Measurements from ENCODE around the gene MCM5.
"Not testable (repeated sequence)": the region's sequence is repeated elsewhere in the genome, so short reads cannot be mapped to it uniquely, and the experiment has no call there.

MCM5 gene

GRCh38 chr22:35399678-35400500, at the start of gene MCM5:
Gene MCM5 (plus strand): TSS chr22:35400140. CDS start chr22:35400439, 299 bp downstream.
- DNase-seq = peak; percentile 46 to 85

GRCh38 chr22:35350539-35351503, 49.1 kb upstream of the MCM5 start:
- DNase-seq = peak; percentile 9 to 59

DNA sequence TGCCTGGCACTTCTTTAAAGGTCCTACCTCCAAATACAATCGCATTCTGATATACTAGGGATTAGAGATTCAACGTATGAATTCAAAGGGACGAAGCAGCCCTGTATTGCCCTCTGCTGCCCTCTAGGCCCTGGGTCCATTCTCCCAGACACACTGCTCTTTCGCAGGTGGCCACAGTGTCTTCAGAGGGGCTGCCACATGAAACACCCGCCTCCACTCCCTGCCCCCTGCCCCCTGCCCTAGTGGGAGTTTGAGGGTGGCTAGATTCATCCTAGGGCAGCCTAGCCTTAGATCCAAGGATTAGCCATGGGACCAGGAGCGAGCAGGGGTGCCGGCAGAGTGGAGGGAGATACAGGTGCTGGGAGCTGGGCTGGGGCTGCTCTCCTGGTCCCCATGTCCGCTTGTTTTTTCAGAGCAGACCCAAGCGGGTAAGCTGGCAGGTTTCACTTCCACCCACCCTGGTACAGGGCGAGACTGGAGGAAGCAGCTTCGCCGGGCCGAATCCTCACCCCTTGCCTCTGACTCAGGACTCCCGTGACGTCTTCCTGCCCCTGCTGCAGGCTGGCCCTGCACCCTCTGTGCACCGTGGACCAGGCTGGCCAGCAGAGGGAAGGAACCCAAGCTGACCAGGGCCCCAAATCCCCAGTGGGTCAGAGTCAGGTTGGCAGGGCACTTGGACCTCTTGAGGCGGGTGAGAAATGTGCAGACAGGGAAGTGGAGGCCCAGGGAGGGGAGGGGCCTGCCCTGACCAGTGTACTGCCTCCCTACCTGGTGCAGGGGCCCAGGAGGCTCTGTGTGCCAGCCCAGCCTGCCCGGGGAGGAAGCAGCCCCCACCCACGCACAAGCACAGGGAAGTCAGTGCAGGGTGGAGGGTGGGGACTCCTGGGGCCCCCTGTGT, 47.5 kb upstream of the MCM5 start:
- no peak for DNase-seq

- no peak for DNase-seq
Observed at GRCh38 chr22:35353318-35353717, 46.6 kb upstream of the MCM5 start.

DNA sequence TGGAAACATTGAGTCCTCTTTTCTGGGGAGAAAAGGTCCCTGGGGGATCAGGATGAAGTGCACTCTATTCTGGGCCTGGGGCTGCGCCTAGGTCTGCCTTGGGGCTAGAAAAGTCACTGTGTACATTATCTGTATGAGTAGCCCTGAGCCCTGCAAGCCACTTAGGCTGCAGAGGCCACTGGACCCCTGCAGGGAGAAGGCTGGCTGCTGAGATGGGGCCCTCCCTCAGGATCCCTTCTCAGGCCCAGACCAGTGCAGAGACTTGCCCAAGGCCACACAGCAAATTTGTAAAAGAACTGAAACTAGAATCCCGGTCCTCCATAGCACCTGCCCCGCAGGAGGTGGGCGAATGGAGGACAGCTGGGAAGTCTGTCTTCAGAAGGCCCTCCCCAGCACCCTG, 45.9 kb upstream of the MCM5 start:
- no peak for DNase-seq

DNA sequence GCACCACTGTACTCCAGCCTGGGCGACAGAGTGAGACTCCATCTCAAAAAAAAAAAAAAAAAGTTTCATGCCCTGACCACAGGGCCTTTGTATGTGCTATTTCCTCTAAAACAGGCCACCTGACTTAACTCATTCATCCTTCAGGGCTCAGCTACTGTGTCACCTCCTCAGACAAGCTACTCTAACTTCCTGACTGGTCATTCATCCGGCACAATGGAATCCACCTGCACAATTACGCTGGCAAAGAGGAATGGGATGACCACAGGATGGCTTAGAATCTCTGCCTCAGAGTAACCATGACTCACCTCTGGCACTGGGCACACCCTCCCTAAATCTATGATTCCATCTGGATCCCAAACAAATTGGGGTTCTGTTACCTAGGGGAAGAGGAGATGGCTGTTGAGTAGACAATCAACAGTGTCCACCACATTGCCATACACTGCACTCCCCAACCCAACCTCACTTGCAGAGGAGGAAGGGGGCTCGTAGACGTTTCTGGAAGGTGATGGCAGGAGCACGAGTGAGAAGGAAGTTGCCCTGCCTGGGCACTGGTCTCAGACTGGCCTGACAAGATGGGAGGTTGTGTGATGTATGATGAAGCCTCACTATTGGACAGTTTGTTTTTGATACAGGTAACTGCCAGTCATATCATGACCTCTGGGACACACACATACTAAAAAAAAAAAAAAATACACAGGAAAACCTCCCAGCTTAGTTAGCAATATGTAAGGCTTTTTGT, 41.9 kb upstream of the MCM5 start:
- DNase-seq = no peak

GRCh38 chr22:35359380-35360065, 40.4 kb upstream of the MCM5 start:
- no peak for DNase-seq

DNA sequence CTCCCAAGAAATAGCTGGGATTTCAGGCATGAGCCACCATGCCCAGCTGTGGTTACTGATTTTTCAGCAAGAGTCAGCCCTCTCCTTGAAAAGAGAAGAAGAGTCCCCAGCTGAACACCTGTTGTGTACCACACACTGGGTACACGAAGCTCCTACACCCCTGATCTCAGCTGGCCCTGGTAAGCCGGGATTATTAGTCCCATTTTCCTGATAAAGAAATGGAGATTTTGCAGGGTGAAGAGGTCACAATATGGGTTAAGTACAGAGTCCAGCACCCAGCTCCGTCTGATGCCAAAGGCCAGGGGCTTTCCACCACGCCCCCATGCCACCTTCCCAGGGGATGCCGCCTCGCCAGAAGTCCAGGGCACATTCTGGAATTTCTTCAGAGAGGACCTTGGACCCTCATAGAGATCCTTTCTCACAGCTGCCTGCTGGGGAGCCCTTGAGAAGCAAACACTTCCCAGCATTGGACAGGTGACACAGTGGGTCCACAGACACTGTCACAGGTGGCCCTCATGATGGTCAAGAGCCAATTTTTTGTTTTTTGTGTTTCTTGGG, 38.9 kb upstream of the MCM5 start:
- DNase-seq = no peak

DNA sequence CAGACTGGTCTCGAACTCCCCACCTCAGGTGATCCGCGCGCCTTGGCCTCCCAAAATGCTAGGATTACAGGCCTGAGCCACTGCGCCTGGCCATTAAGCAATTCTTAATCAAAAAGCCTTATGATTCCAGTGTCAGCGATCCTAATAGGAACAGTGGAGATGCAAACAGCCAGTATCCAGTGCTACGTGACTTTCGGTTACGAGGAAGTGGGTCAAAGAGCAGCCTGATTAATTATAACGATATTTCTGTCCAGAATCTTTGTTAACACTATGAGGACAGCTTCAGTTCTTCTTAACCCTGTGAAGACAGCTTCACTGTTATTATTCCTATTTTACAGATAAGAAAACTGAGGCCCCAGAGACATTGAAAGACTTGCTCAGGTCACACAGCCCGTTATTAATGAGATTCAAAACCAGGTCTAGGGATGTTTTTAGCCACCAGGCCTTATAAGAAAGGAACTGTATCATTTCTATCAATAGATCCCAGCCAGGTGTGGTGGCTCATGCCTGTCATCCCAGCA, 36.3 kb upstream of the MCM5 start:
- no peak for DNase-seq

DNA sequence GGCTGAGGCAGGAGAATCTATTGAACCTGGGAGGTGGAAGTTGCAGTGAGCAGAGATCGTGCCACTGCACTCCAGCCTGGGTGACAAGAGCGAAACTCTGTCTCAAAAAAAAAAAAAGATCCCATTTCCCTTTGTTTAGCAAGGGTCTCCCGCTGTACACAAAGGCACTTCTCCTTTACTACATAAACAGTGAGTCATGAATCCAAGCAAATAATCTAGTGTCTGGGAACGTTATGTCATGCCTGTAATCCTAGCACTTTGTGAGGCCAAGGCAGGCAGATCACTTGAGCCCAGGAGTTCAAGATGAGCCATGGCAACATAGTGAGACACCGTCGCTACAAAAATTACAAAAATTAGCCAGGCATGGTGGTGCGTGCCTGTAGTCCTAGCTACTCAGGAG, 35.7 kb upstream of the MCM5 start:
- not testable (repeated sequence) for DNase-seq

- DNase-seq = no peak
Observed at GRCh38 chr22:35367331-35367886, 32.5 kb upstream of the MCM5 start.

GRCh38 chr22:35368386-35368785, 31.6 kb upstream of the MCM5 start:
- DNase-seq = no peak

DNA sequence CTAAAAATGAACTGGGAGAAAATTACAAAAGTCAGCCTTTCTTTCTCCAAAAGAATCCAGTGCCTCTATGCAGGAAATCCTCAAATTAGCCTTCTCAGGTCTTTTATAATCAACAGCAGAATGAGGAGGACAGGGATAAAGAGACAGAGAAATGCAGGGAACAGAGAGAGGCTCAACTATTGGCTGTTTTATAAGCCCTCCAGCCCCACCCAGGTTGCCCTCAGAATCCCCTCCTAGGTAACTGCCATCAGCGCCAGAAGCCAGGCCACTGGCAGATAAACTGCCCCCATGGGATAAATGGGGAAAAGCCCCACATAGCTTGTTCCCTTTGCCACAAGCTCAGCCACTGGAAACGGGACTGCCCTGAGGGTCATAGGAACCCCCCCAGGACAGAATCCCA, 29.9 kb upstream of the MCM5 start:
- DNase-seq = no peak

GRCh38 chr22:35373781-35374180, 26.2 kb upstream of the MCM5 start:
- DNase-seq = no peak

DNA sequence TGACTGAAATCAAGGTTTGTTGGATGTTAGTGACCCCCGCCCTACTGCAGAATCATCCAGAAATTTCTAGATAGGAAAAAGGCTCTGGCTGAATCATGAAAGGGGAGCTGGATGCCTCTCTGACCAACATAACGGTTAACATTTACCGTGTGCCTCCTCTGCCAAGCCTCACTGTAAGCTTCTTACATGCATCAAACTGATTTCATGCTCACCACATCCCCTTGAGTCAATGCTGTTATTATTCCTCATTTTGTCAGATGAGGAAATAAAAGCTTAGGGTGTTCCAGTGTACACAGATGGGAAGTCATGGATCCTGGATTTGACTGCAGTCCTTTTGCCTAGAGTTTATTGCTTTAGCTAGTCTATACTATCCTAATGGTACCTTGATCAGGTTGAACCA, 24.9 kb upstream of the MCM5 start:
- no peak for DNase-seq

DNA sequence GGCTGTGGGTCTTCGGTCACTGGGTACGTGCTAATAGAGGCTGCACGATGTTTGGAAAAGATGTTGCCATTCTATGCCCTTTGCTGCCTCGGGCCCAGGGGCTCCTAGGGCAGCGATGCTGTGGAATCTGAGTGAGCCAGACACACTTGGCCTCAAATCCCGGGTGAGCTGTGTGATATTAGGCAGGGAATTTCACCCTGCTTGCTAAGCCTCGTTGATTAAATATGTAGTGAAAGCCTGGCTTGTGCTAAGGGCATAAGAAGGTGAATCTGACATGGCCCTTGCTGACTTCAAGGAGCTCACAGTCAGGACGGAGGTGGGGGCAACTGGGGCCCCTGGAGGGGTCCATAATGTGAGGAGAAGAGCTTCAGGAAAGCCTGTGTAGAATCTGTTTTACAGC, 24.4 kb upstream of the MCM5 start:
- no peak for DNase-seq

GRCh38 chr22:35376728-35377472, 23.0 kb upstream of the MCM5 start:
- no peak for DNase-seq

DNA sequence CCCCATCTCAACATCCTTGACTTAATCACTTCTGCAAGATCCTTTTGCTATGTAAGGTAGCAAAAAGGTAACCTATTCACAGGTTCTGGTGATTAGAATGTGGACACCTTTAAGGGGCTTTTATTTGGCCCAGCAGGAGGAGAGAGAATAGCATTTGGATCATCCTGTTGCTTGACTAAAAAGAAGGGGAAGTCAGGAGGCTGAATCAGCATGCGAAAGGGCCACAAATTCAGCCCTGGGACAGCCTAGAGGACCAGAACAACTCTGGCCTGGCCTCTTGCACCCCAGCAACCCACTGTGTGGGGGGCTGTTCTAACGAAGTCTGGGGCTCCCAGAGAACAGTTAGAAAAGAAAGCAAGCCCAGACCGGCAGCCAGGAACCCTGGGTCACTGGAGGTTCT, 22.2 kb upstream of the MCM5 start:
- no peak for DNase-seq

DNA sequence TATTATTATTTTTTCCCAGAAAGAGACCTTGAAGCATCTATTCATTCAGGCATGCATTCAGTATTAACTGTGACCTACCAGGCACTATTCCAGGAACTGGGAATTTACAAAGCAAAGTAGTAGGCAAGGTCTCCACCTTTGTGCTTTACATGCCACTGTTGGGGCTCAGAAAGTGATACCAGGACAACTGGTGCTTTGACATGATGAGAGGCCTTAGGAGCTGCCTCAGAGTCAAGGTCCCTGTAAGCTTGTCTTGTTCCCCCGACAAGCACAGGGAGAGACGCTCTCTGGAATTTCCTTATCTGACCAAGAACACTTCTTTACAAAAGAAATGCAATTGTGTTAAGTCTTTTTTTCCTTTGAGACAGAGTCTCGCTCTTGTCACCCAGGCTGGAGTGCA, 21.3 kb upstream of the MCM5 start:
- no peak for DNase-seq
